Measurements from ENCODE around the gene VPS8. TPM values are rescaled to one million over a fixed set of nuclear protein-coding genes. Genes with fewer than 3 reads are reported as not detected.

Gene VPS8
- total and polyA plus RNA-seq, 2 of the 8 experiments (the other 6 are each of a cell fraction or from before 2014, with no cell fraction given): 13.0 to 41.0 TPM

GRCh38 chr3:184801241-184801785, 10.7 kb upstream of the VPS8 start:
- no peak overlapping the region for H3K56ac ChIP-seq (replicated peaks; ENCODE audit: insufficient read length, low read depth, low read length)
- H3K36me3 ChIP-seq (ENCODE audit: control insufficient read depth in 2 of 4, insufficient read depth in 4 of 4, low read length in 3 of 4): no peaks in the 10 kb centered on the region
- no peak overlapping the region for H4K8ac ChIP-seq (ENCODE audit: extremely low read depth, insufficient read depth, low read length)
- H3K9ac ChIP-seq (replicated peaks in 1 of 4; ENCODE audit: extremely low read depth in 1 of 4, low read depth in 3 of 4, low read length in 3 of 4): no peak overlapping the region
- no peaks in the 10 kb centered on the region for H3K79me2 ChIP-seq (ENCODE audit: control insufficient read depth in 1 of 2, insufficient read depth in 2 of 2, low read length in 2 of 2)
- H3K27me3 ChIP-seq (replicated peaks in 1 of 4; ENCODE audit: control insufficient read depth in 3 of 4, extremely low read depth in 1 of 4, insufficient read depth in 3 of 4, low read length in 3 of 4): no peaks in the 10 kb centered on the region
- POLR2A ChIA-PET (ENCODE audit: partially characterized antibody): interaction anchor here (0.5 to 1.1 kb wide), 2 partner anchors 239 to 265 kb away, joined by 3 to 4 read pairs; partner anchors contain the start of gene EPHB3
- DNase-seq (ENCODE audit: low read depth in 1 of 2, low spot score in 2 of 2) (no peak), FAIRE-seq (no peak)
- no peak overlapping the region for H2BK15ac ChIP-seq (ENCODE audit: low read length)
- no peaks in the 10 kb centered on the region for H3K79me1 ChIP-seq (ENCODE audit: low read depth, low read length)
- H3K4me1 ChIP-seq (replicated peaks in 1 of 4; ENCODE audit: control insufficient read depth in 3 of 4, insufficient read depth in 4 of 4, low read length in 3 of 4): no peaks in the 10 kb centered on the region
- no peak overlapping the region for H3K4me2 ChIP-seq (ENCODE audit: insufficient read depth in 1 of 2, low read depth in 2 of 2, low read length in 2 of 2)
- no peak overlapping the region for H2BK120ac ChIP-seq (replicated peaks; ENCODE audit: low read depth, low read length)
- H3K14ac ChIP-seq (ENCODE audit: insufficient read length): no peak overlapping the region
- H2AFZ ChIP-seq (ENCODE audit: low read length): 0 out of 2 replicates have a peak overlapping the region, but pooled peaks have one; percentile 30
- H3K27ac ChIP-seq (ENCODE audit: low read depth, low read length): no peak overlapping the region
- H3K4ac ChIP-seq (replicated peaks; ENCODE audit: insufficient read length, low read depth, low read length): no peak overlapping the region
- TF ChIP-seq HDAC2 (IDR thresholded peaks at IDR 0.05; ENCODE audit: borderline replicate concordance in 1 of 2, low read depth in 2 of 2, low read length in 2 of 2): no peak
- TF ChIP-seq SIRT6 (IDR thresholded peaks at IDR 0.05; ENCODE audit: low read length): no peak
- no peak for TF ChIP-seq EGR1 (IDR thresholded peaks at IDR 0.05; ENCODE audit: borderline replicate concordance, low read depth, low read length)
- no peak for TF ChIP-seq USF2 (IDR thresholded peaks at IDR 0.05; ENCODE audit: low read length)
- H4K5ac ChIP-seq (ENCODE audit: insufficient read length, low read depth, low read length): no peak overlapping the region
- H3K9me3 ChIP-seq (ENCODE audit: insufficient read depth in 2 of 2, low read depth in 1 of 2, low read length in 1 of 2): no peaks in the 10 kb centered on the region
- CTCF ChIA-PET (ENCODE audit: partially characterized antibody): interaction anchor here (0.7 to 4.0 kb wide), 20 partner anchors 9 to 430 kb away, joined by 3 to 23 read pairs (median 4); partner anchors contain the start of gene VPS8
- H3K4me3 ChIP-seq (ENCODE audit: extremely low read depth in 1 of 4, insufficient read depth in 2 of 4, low read depth in 3 of 4, low read length in 4 of 4): no peak overlapping the region
- H3K23ac ChIP-seq (ENCODE audit: insufficient read length): no peak overlapping the region
- H4K91ac ChIP-seq (replicated peaks; ENCODE audit: insufficient read length, low read length): no peak overlapping the region
- no peak overlapping the region for H2BK20ac ChIP-seq (ENCODE audit: low read length)
- no peak overlapping the region for H3K18ac ChIP-seq (ENCODE audit: extremely low read depth, low read length)
- H2AK5ac ChIP-seq (ENCODE audit: low read depth, low read length): no peak overlapping the region
- H2BK12ac ChIP-seq (ENCODE audit: low read depth, low read length): no peak overlapping the region
- 0 out of 2 replicates have a peak, but pooled peaks cover 1% of the 10 kb centered on the region for H3K23me2 ChIP-seq (ENCODE audit: low read depth, low read length)
- H4K20me1 ChIP-seq (replicated peaks in 1 of 2; ENCODE audit: control insufficient read depth in 1 of 2, insufficient read depth in 2 of 2, low read length in 2 of 2): no peaks in the 10 kb centered on the region
- 75 to 100% methylated on average over 1 to 4 of the region's 4 CpGs for WGBS, 2 experiments (ENCODE audit: extremely low coverage in 1 of 2, insufficient coverage in 1 of 2, insufficient read length in 1 of 2, insufficient replicate concordance in 2 of 2, low coverage in 1 of 2, low lambda C conversion rate in 2 of 2, missing lambda C conversion rate in 1 of 2)
- H2BK5ac ChIP-seq (ENCODE audit: low read depth, low read length): no peak overlapping the region
